IPS-NIHi7 (cell line): Measurements from ENCODE around the gene CYB561D2.
A peak's percentile ranks its signal among the peaks of the same experiment; 100 is the strongest.

Experiments used
- DNase-seq: peaks from one replicate; pipeline ENCODE4 v3.0.0; 2012; ENCODE audit warnings: mixed read lengths; ENCODE audit errors: extremely low spot score

Gene CYB561D2

GRCh38 chr3:50365080-50365841, 14.6 kb downstream of the CYB561D2 start:
- DNase-seq = peak; percentile 97

DNA sequence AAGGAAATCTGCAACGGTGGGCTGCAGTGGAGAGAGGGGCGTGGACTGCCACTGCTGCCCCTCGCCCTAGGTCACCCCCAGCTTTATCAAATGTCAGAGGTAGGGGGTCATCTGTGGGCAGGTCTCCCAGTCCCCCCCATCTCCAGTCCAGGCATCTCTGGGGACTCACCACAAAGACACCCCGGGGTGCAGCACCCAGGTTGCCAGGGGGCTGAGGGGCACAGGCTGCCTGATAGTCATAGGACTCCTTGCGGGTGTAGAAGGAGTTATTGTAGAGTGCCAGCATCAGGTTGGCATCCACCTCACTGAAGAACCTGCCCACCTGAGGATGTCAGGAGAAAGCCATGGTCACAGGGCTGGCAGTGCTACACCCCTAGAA, 15.2 kb downstream of the CYB561D2 start:
- no peak for DNase-seq

GRCh38 chr3:50369012-50369670, 18.5 kb downstream of the CYB561D2 start:
- DNase-seq = no peak

DNA sequence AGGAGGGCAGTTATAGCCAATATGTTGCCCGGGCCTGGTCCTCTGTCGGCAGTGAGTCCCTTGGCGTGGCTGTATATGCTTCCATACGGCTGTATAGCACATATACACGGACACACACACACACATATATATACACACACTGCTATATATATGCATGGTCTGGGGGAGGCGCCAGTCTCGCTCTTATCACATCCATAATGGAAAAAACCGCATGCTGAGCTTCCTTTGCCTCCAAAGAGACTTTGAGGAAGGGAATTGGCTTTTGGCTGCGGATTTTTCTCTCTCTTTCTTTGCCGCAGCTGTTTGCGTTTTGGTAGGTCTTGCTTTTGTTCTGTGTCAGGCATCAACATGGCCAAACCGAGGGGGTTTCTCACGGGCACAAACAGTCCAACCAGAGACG, 19.9 kb downstream of the CYB561D2 start:
- no peak for DNase-seq

DNA sequence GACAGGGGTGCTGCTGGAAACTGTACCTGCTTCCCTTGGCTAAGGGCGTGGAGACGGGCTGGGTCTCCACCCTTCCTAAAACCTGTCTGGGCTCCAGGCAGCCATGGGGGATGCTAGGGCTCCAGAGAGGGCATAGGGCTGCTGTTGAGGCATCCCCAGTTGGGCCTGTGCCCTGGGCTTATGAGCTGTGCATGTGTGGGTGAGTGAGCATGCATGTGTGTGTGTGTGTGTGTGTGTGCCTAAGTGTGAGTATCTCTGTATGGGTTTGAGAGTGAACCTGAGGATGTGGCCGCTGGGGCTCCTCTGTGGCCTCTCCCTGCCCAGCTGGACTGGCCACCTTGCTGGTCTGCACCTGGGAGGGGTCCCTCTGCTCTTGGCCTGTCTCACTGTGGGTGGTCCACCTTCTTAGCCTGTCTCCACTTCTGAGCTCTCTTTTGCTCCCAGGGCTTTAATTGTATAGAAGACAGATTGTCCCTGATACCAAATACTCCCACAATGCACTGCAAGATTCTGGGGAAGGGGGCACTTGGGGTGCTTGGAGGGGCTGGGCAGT, 20.5 kb downstream of the CYB561D2 start:
- no peak for DNase-seq

DNA sequence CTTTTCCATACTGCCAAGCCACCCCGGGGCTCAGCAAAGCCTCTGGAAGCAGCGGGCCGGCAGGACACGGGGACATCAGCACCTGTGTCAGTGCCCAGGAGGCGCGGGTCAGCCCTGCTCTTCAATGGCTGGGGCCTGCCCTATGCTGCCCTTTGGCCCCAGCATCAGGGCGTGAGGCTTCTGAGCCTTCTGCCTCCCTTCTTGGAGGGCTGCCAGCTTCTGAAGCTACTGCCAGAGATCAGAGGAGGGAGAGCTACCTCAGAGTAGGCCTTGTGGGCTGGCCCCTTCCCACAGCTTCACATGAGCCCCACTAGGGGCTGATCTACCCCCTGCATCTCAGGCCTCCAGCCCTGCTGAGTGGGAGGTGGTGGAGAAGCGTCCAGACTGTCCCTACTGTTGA, 21.7 kb downstream of the CYB561D2 start:
- DNase-seq = no peak

GRCh38 chr3:50373146-50374051, 22.7 kb downstream of the CYB561D2 start:
- DNase-seq = no peak

DNA sequence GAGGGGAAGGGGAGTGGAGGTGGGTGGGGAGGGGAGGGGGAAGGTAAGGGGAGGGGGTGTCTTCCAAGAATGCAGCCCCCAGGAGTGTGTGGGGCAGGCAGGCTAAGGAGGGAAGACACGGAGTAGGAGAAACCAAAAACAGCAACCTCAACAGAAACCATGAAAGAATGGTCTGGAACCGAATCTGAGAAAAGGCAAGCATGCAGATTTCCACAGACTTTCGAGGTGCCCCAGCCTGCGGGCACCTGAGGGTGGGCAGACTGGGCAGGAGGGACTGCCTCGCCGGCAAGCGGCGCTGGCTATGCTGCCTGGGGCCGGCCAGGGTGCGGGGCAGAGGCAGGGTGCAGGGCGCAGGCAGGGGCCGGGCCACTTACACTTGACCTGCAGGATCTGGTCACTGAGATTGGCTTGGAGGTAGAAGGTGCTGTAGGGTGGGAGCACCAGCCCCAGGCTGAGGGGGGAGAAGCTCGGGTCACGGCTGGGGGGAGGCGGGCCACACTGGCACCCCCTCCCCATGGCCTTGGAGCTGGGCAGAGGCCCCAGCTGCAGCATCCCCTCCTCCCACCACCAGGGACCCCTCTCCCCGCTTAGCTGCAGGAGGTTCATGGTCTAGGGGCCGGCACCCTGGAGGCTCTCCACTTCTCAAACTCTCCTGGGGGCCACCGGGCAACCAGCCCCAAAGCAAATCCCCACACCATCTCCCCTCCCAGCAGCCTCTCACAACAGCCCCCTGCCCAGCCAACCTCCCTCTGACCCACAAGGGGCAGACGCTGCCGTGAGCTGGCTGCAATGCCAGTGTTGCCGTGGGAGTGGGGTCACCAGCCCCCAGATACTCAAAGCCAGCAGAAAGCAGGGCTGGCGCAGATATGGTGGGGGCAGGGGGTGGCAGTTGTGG, 23.9 kb downstream of the CYB561D2 start:
- DNase-seq = no peak

DNA sequence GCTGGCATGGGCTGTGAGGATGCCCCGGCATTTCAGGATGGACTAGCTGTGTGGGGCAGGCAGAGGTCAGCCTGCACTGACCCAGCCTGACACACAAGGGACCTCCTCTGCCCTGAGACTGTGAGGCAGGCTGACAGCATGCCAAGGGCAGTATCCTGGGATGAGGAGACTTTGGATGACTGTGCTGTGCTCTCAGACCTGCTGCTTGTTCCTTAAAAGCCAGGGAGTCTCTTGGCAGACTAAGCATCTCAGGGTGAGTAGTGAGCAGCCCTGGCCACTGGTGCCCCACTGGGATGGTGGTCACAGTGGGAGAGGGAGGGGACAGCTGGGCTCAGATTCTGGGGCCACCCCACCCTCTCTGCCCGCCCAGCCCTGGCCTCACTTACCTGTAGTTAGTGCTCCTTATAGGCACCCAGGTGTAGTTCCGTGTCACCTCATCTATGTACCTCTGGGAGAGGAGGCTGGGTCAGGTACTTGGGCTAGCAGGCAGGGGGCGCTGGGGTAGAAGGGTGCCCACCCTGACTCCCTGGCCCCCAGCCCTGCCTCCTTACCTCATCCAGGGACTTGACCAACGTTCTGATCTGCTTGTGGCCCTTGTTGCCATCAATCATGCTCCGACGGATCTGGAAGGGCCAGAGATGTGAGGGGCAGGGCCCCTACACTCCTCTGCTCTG, 24.7 kb downstream of the CYB561D2 start:
- peak; percentile 76 for DNase-seq

- peak; percentile 52 for DNase-seq
Measured at GRCh38 chr3:50378024-50378423, 27.4 kb downstream of the CYB561D2 start.

GRCh38 chr3:50378757-50379156, 28.1 kb downstream of the CYB561D2 start:
- DNase-seq = no peak

DNA sequence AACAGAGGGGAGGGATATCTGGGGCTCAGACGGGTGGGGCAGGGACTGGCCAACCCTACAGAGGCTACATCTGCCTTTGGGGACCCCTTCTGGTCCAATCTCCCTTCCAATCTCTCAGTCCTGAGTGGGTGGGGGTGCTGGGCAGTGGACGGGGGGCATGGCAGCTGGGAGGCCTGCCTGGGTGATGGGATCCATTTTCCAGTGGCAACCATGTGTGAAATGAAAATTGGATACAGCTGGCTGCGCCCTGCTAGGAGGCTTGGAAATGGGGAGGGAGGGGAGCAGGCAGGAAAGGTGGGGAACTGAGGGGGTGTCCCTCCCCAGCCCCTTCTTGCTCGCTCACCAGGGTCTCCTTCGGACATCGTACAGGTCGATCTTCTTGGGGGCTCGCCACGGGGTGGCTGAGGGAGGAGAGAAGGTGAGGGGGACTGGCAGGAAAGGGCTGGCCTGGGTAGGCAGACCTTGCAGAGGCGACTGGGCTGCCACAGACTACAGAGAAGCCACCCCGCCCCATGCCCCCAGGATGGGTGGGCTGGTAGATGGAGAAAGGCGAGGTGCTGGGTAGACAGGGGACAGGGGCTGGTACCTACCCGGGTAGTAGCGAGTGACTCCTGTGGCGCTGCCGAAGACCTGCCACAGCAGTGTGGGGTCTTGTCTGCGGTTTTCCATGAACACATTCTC, 29.9 kb downstream of the CYB561D2 start:
- no peak for DNase-seq

DNA sequence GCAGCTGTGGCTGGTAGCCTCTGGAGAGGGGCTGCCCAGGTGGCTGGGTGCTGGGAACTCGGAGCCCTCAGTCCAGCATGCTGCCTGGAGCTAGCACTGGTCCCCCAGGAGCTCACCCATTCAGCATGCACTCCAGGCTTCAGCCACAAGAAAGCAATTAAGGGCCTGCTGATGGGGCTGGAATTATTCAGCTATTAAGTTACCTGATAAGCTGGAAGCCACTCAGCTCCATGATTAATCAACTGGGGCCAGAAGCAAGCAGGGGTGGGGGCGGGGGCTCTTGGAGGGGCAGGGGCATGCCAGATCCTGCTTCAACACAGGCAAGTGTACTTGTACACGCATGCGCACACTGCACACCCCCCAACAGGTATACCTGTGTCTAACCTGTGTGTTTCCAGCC, 30.7 kb downstream of the CYB561D2 start:
- no peak for DNase-seq

GRCh38 chr3:50382722-50383121, 32.1 kb downstream of the CYB561D2 start:
- no peak for DNase-seq

GRCh38 chr3:50383750-50384149, 33.1 kb downstream of the CYB561D2 start:
- DNase-seq = no peak

- DNase-seq = no peak
Measured at GRCh38 chr3:50385754-50386153, 35.1 kb downstream of the CYB561D2 start.

- peak; percentile 88 for DNase-seq
Measured at GRCh38 chr3:50388016-50388719, 37.5 kb downstream of the CYB561D2 start.

- DNase-seq = no peak
Measured at GRCh38 chr3:50388720-50389413, 38.2 kb downstream of the CYB561D2 start.

GRCh38 chr3:50389414-50389767, 38.7 kb downstream of the CYB561D2 start:
- no peak for DNase-seq
